Epithelial cell of esophagus (primary cell): ENCODE measurements around the gene SELENOK.
"Not testable (repeated sequence)": the region's sequence is repeated elsewhere in the genome, so short reads cannot be mapped to it uniquely, and the experiment has no call there.

ENCODE experiments used
- DNase-seq: peaks from one replicate; pipeline ENCODE4 v3.0.0; 2010; ENCODE audit warnings: low read depth
- H3K4me3 ChIP-seq: 2 replicates; pipeline ENCODE4 v1.5.1; 2011; ENCODE audit warnings: mild to moderate bottlenecking, low read length, control low read depth
- CTCF ChIP-seq: IDR thresholded peaks from 2 replicates; pipeline ENCODE4 v1.5.1; 2011; ENCODE audit warnings: low read depth, mild to moderate bottlenecking, low read length, control low read depth, inconsistent platforms; ENCODE audit not compliant: insufficient read depth; ENCODE audit errors: missing control alignments

Gene SELENOK

GRCh38 chr3:53935283-53935901 is 43.7 kb upstream of the SELENOK start:
- no peak for TF ChIP-seq CTCF
- H3K4me3 ChIP-seq = no peak overlapping the region
- no peak for DNase-seq

- not testable (repeated sequence) for H3K4me3 ChIP-seq, DNase-seq
Observed at GRCh38 chr3:53927208-53927872, 35.7 kb upstream of the SELENOK start.

GRCh38 chr3:53921296-53921695 is 29.6 kb upstream of the SELENOK start:
- H3K4me3 ChIP-seq = no peak overlapping the region
- peak; percentile 39 for DNase-seq
- peak; percentile 67 for TF ChIP-seq CTCF

- DNase-seq = no peak
- no peak for TF ChIP-seq CTCF
- no peak overlapping the region for H3K4me3 ChIP-seq
Observed at GRCh38 chr3:53919741-53920140, 28.1 kb upstream of the SELENOK start.

GRCh38 chr3:53913401-53913800 is 21.7 kb upstream of the SELENOK start:
- TF ChIP-seq CTCF = no peak
- H3K4me3 ChIP-seq = no peak overlapping the region
- DNase-seq = no peak

- DNase-seq = peak; percentile 59
- no peak for TF ChIP-seq CTCF
- H3K4me3 ChIP-seq = no peak overlapping the region
Observed at GRCh38 chr3:53902711-53903110, 11.1 kb upstream of the SELENOK start.

GRCh38 chr3:53902067-53902466 is 10.4 kb upstream of the SELENOK start:
- no peak for TF ChIP-seq CTCF
- H3K4me3 ChIP-seq = no peak overlapping the region
- DNase-seq = no peak
